K562 (cell line): Measurements from ENCODE around the gene ARNT2. TPM values are rescaled to one million over a fixed set of nuclear protein-coding genes. Genes with fewer than 3 reads are reported as not detected.

Experiments
- ATAC-seq: fragments of 200-7000 bp; cut with Tn5 transposase; 3 replicates; pipeline ENCODE4 v1.9.1; 2020; ENCODE audit warnings: moderate library complexity
- BruUV-seq: library from RNA; stranded (reverse); fragments of 400-500 nt; replicated peaks from 2 replicates; lab custom pipeline; 2021; lab: Mats Ljungman, UMichigan
- CTCF ChIA-PET: fragments of 300-600 bp; formaldehyde crosslinking; extraction: SDS; loops from one replicate; lab custom pipeline; 2021; ENCODE audit warnings: low intra/inter-chr PET ratio; lab: Yijun Ruan, JAX
- POLR2A ChIA-PET: fragments of 300-600, 350-650 bp; sonication (Branson Sonifier 250); formaldehyde crosslinking; extraction: SDS; loops from one replicate; lab custom pipeline; 2021; ENCODE audit warnings: antibody characterized with exemption, inconsistent platforms; lab: Yijun Ruan, JAX
- DNase-seq, 4 experiments: peaks; one replicate each; pipeline versions ENCODE4 v3.0.0 to v3.0.0-alpha.2; 2011 to 2018; ENCODE audit warnings: low spot score in 3 of 4, mixed read lengths in 3 of 4; ENCODE audit errors: extremely low read depth in 1 of 4
- FAIRE-seq: peaks from 2 replicates; lab custom pipeline; 2011; peaks lifted over from hg19 to GRCh38; lab: Jason Lieb, UNC
- H2AFZ ChIP-seq: 2 replicates; pipeline ENCODE4 v1.6.0; 2011; ENCODE audit warnings: low read depth, low read length, control low read depth, inconsistent platforms
- H3K27ac ChIP-seq: fragments of 200-600 bp; 3 replicates; pipeline ENCODE4 v1.8.0; 2011; ENCODE audit warnings: low read depth, mild to moderate bottlenecking, control low read depth, inconsistent platforms, low read length, moderate library complexity, mixed read lengths; ENCODE audit errors: extremely low read depth
- H3K27me3 ChIP-seq, 2 experiments: fragments of 300-600 bp in 1 of 2; 2 replicates in 1 of 2; 3 replicates in 1 of 2; pipeline versions ENCODE4 v1.6.0 to v1.8.0; 2011; ENCODE audit warnings: inconsistent platforms in 2 of 2, low read length in 2 of 2, mild to moderate bottlenecking in 1 of 2, mixed read lengths in 1 of 2, moderate library complexity in 1 of 2; ENCODE audit not compliant: control insufficient read depth in 2 of 2, insufficient read depth in 2 of 2
- H3K36me3 ChIP-seq: fragments of 300-600 bp; 3 replicates; pipeline ENCODE4 v1.8.0; 2011; ENCODE audit warnings: mild to moderate bottlenecking, low read length, inconsistent platforms; ENCODE audit not compliant: control insufficient read depth, insufficient read depth
- H3K4me1 ChIP-seq, 2 experiments: fragments of 200-600 bp in 1 of 2; replicated peaks in 1 of 2; 2 replicates in 1 of 2; 3 replicates in 1 of 2; pipeline versions ENCODE4 v1.5.1 to v1.8.0; 2011; ENCODE audit warnings: inconsistent platforms in 2 of 2, low read length in 2 of 2, mild to moderate bottlenecking in 1 of 2, mixed read lengths in 1 of 2, moderate library complexity in 1 of 2; ENCODE audit not compliant: control insufficient read depth in 2 of 2, insufficient read depth in 2 of 2
- H3K4me2 ChIP-seq: 2 replicates; pipeline ENCODE4 v1.6.1; 2011; ENCODE audit warnings: low read length, control low read depth, inconsistent platforms, mixed read lengths; ENCODE audit not compliant: insufficient read depth
- H3K4me3 ChIP-seq: fragments of 200-600 bp; sonication (generic), shearing (Covaris generic); 2 replicates; pipeline ENCODE4 v1.5.1; 2016; ENCODE audit warnings: control low read depth, inconsistent platforms
- H3K79me2 ChIP-seq: fragments of 200-600 bp; 3 replicates; pipeline ENCODE4 v1.8.0; 2011; ENCODE audit warnings: low read length, inconsistent platforms; ENCODE audit not compliant: control insufficient read depth, insufficient read depth
- H3K9ac ChIP-seq, 2 experiments: 2 replicates each; pipeline versions ENCODE4 v1.6.0 to v1.6.1; 2011; ENCODE audit warnings: low read depth in 2 of 2, low read length in 2 of 2, control low read depth in 1 of 2, inconsistent platforms in 1 of 2, mild to moderate bottlenecking in 1 of 2, mixed read lengths in 1 of 2; ENCODE audit not compliant: insufficient read depth in 1 of 2
- H3K9me1 ChIP-seq: one replicate; pipeline ENCODE4 v1.6.0; 2011; ENCODE audit warnings: inconsistent platforms, mild to moderate bottlenecking, low read length, moderate library complexity; ENCODE audit not compliant: control insufficient read depth, insufficient read depth
- H3K9me3 ChIP-seq: replicated peaks from 2 replicates; pipeline ENCODE4 v1.5.1; 2011; ENCODE audit warnings: low read depth, low read length, inconsistent platforms; ENCODE audit not compliant: control insufficient read depth, insufficient read depth
- H4K20me1 ChIP-seq: replicated peaks from 2 replicates; pipeline ENCODE4 v1.6.1; 2011; ENCODE audit warnings: low read length, inconsistent platforms, mixed read lengths; ENCODE audit not compliant: control insufficient read depth, insufficient read depth
- HDAC8 ChIP-seq: fragments of 450-650 bp; IDR thresholded peaks from 2 replicates; pipeline ENCODE4 v1.6.1; 2016; ENCODE audit warnings: mild to moderate bottlenecking, missing genetic modification characterization, moderate library complexity, missing compliant biosample characterization
- NUFIP1 ChIP-seq: fragments of 450-650 bp; IDR thresholded peaks from 2 replicates; pipeline ENCODE4 v1.6.1; 2018; ENCODE audit not compliant: partially characterized antibody
- SRSF9 ChIP-seq: fragments of 200-400 bp; formaldehyde crosslinking; IDR thresholded peaks from 2 replicates; pipeline ENCODE4 v1.6.1; 2017; ENCODE audit warnings: low read depth, low read length, borderline replicate concordance
- WGBS: fragments of 100-300 bp; shearing (Covaris generic); methylation state at CpG from one replicate; pipeline ENCODE4 v1.1.6; 2016; ENCODE audit warnings: low coverage, mixed read lengths; ENCODE audit not compliant: insufficient coverage; ENCODE audit errors: missing lambda C conversion rate; 5-methylcytosine and 5-hydroxymethylcytosine counted together
- in situ Hi-C: fragments of 300-500 bp; cut with MboI; formaldehyde crosslinking; loops from 4 replicates; pipeline ENCODE4 v1.15.0; 2018; ENCODE audit warnings: inconsistent platforms, mixed read lengths
- intact Hi-C: fragments of 100-400 bp; cut with micrococcal nuclease; formaldehyde crosslinking; loops from 2 replicates; pipeline ENCODE4 v1.14.2; 2022
- polyA plus RNA-seq, 8 experiments: library from polyadenylated mRNA; depleted of rRNA in 4 of 8; stranded (reverse) in 5 of 8; unstranded in 3 of 8; fragments of >200 nt; fragmentation: Nextera tagmentation in 2 of 8; fragmentation: Illumina TruSeq in 1 of 8; extraction: Ambion mirVana in 2 of 8; extraction: Trizol in 1 of 8; gene quantifications; 2 replicates each; pipeline versions ENCODE4 v1.2.1 to v1.2.3, GENCODE V29; 2011 to 2014; ENCODE audit warnings: inconsistent platforms in 1 of 8, missing spikeins in 1 of 8
- total RNA-seq, 7 experiments: library from RNA; depleted of rRNA in 6 of 7; stranded (reverse); fragments of >200 nt in 6 of 7; fragmentation: Illumina TruSeq in 2 of 7; extraction: Trizol in 2 of 7; gene quantifications; 2 replicates each; pipeline versions ENCODE4 v1.2.1 to v1.2.3, GENCODE V29; 2011 to 2021; ENCODE audit warnings: low replicate concordance in 1 of 7
- TF ChIP-seq, protein P1 (sequence below): sonication (generic); formaldehyde crosslinking; IDR thresholded peaks from 2 replicates; pipeline ENCODE4 v1.8.0; 2023; ENCODE audit warnings: missing genetic modification reagents, mild to moderate bottlenecking, borderline replicate concordance
- TF ChIP-seq, protein P2 (sequence below): fragments of 200-400 bp; formaldehyde crosslinking; IDR thresholded peaks from 2 replicates; pipeline ENCODE4 v1.6.1; 2017; ENCODE audit warnings: mild to moderate bottlenecking, low read depth, low read length, moderate library complexity
- TF ChIP-seq, protein P3 (sequence below): fragments of 250-450 bp; sonication (Bioruptor Pico); IDR thresholded peaks from 2 replicates; pipeline ENCODE4 v1.8.0; 2021; ENCODE audit warnings: mild to moderate bottlenecking, moderate library complexity
- TF ChIP-seq, protein P4 (sequence below): sonication (generic); IDR thresholded peaks from 2 replicates; pipeline ENCODE4 v1.6.1; 2016
- TF ChIP-seq, protein P5 (sequence below), 2 experiments: fragments of 450-650 bp; IDR thresholded peaks; 2 replicates each; pipeline ENCODE4 v1.6.1; 2016

The ARNT2 gene
- total and polyA plus RNA-seq, 9 of the 15 experiments (the other 6 are each of a cell fraction or from before 2014, with no cell fraction given) = 0.01 TPM; not detected in 8

DNA sequence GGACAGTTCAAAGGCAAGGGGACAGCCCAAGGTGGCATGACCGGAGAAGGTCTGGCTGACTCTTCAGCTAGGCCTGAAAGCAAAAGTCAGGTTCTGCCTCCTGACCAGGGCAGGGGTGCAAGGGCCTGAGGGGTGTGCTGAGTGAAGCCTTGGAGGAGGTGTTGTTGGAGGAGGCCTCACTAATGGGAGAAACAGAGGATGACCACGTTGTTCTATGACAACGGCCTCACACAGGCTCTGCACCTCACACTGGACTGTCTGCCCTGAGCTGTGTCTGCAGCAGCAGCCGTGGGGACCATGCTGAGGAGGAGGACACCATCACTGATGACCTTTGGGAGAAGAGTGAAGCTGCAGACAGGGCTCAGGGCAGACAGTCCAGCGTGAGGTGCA, 174.0 kb downstream of the ARNT2 start:
- Histone ChIP-seq H3K79me2 (no peaks in the 10 kb centered on the region), H3K9me3 (no peaks in the 10 kb centered on the region), H3K4me3 (no peak overlapping the region), H3K27me3 (peaks cover 2 to 61% of the 10 kb centered on the region in 2 experiments; a peak in 3 of 5 replicates), H3K9ac (no peak overlapping the region), H4K20me1 (peaks cover 5% of the 10 kb centered on the region; the same call in 1 of the 2 replicates), H3K4me1 (no peaks in the 10 kb centered on the region), H3K27ac (no peak overlapping the region), H3K4me2 (no peak overlapping the region), H3K9me1 (no peaks in the 10 kb centered on the region), H3K36me3 (no peaks in the 10 kb centered on the region), H2AFZ (no peak overlapping the region)
- DNase-seq (no peak), FAIRE-seq (no peak), ATAC-seq (no peak)
- no TSS peak for BruUV-seq
- in situ Hi-C loops (no loop called here), intact Hi-C loops (no loop called here)
- 0% methylated on average over 5 of the region's 5 CpGs for WGBS
- ChIA-PET CTCF (no interaction called here), POLR2A (no interaction called here)
- TF ChIP-seq HDAC8 (tag) (no peak), SRSF9 (no peak), NUFIP1 (no peak)
- TF ChIP-seq, protein P1, sequence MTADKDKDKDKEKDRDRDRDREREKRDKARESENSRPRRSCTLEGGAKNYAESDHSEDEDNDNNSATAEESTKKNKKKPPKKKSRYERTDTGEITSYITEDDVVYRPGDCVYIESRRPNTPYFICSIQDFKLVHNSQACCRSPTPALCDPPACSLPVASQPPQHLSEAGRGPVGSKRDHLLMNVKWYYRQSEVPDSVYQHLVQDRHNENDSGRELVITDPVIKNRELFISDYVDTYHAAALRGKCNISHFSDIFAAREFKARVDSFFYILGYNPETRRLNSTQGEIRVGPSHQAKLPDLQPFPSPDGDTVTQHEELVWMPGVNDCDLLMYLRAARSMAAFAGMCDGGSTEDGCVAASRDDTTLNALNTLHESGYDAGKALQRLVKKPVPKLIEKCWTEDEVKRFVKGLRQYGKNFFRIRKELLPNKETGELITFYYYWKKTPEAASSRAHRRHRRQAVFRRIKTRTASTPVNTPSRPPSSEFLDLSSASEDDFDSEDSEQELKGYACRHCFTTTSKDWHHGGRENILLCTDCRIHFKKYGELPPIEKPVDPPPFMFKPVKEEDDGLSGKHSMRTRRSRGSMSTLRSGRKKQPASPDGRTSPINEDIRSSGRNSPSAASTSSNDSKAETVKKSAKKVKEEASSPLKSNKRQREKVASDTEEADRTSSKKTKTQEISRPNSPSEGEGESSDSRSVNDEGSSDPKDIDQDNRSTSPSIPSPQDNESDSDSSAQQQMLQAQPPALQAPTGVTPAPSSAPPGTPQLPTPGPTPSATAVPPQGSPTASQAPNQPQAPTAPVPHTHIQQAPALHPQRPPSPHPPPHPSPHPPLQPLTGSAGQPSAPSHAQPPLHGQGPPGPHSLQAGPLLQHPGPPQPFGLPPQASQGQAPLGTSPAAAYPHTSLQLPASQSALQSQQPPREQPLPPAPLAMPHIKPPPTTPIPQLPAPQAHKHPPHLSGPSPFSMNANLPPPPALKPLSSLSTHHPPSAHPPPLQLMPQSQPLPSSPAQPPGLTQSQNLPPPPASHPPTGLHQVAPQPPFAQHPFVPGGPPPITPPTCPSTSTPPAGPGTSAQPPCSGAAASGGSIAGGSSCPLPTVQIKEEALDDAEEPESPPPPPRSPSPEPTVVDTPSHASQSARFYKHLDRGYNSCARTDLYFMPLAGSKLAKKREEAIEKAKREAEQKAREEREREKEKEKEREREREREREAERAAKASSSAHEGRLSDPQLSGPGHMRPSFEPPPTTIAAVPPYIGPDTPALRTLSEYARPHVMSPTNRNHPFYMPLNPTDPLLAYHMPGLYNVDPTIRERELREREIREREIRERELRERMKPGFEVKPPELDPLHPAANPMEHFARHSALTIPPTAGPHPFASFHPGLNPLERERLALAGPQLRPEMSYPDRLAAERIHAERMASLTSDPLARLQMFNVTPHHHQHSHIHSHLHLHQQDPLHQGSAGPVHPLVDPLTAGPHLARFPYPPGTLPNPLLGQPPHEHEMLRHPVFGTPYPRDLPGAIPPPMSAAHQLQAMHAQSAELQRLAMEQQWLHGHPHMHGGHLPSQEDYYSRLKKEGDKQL (CRISPR knock-in tag) = no peak
- TF ChIP-seq, protein P2, sequence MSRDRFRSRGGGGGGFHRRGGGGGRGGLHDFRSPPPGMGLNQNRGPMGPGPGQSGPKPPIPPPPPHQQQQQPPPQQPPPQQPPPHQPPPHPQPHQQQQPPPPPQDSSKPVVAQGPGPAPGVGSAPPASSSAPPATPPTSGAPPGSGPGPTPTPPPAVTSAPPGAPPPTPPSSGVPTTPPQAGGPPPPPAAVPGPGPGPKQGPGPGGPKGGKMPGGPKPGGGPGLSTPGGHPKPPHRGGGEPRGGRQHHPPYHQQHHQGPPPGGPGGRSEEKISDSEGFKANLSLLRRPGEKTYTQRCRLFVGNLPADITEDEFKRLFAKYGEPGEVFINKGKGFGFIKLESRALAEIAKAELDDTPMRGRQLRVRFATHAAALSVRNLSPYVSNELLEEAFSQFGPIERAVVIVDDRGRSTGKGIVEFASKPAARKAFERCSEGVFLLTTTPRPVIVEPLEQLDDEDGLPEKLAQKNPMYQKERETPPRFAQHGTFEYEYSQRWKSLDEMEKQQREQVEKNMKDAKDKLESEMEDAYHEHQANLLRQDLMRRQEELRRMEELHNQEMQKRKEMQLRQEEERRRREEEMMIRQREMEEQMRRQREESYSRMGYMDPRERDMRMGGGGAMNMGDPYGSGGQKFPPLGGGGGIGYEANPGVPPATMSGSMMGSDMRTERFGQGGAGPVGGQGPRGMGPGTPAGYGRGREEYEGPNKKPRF = no peak
- TF ChIP-seq, protein P3, sequence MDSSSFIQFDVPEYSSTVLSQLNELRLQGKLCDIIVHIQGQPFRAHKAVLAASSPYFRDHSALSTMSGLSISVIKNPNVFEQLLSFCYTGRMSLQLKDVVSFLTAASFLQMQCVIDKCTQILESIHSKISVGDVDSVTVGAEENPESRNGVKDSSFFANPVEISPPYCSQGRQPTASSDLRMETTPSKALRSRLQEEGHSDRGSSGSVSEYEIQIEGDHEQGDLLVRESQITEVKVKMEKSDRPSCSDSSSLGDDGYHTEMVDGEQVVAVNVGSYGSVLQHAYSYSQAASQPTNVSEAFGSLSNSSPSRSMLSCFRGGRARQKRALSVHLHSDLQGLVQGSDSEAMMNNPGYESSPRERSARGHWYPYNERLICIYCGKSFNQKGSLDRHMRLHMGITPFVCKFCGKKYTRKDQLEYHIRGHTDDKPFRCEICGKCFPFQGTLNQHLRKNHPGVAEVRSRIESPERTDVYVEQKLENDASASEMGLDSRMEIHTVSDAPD (CRISPR knock-in tag) = no peak
- TF ChIP-seq, protein P4, sequence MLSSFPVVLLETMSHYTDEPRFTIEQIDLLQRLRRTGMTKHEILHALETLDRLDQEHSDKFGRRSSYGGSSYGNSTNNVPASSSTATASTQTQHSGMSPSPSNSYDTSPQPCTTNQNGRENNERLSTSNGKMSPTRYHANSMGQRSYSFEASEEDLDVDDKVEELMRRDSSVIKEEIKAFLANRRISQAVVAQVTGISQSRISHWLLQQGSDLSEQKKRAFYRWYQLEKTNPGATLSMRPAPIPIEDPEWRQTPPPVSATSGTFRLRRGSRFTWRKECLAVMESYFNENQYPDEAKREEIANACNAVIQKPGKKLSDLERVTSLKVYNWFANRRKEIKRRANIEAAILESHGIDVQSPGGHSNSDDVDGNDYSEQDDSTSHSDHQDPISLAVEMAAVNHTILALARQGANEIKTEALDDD = no peak
- TF ChIP-seq, protein P5, sequence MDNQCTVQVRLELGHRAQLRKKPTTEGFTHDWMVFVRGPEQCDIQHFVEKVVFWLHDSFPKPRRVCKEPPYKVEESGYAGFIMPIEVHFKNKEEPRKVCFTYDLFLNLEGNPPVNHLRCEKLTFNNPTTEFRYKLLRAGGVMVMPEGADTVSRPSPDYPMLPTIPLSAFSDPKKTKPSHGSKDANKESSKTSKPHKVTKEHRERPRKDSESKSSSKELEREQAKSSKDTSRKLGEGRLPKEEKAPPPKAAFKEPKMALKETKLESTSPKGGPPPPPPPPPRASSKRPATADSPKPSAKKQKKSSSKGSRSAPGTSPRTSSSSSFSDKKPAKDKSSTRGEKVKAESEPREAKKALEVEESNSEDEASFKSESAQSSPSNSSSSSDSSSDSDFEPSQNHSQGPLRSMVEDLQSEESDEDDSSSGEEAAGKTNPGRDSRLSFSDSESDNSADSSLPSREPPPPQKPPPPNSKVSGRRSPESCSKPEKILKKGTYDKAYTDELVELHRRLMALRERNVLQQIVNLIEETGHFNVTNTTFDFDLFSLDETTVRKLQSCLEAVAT (IDR thresholded peaks at IDR 0.05) = no peak
